KOPT-K1 (cell line): Measurements from ENCODE around the gene ACKR1.

Source experiments
- H3K27ac ChIP-seq: fragments of 200-600 bp; sonication (generic); 2 replicates; pipeline ENCODE4 v1.5.1; 2016; ENCODE audit warnings: antibody characterized with exemption, mild to moderate bottlenecking, low read depth, low read length; ENCODE audit not compliant: poor library complexity, severe bottlenecking
- H3K36me3 ChIP-seq: fragments of 200-600 bp; sonication (generic); 2 replicates; pipeline ENCODE4 v1.5.1; 2017; ENCODE audit warnings: antibody characterized with exemption, mild to moderate bottlenecking, low read length, moderate library complexity; ENCODE audit not compliant: insufficient read depth
- H3K9me3 ChIP-seq: fragments of 200-600 bp; sonication (generic); 2 replicates; pipeline ENCODE4 v1.5.1; 2017; ENCODE audit warnings: antibody characterized with exemption, low read length, mild to moderate bottlenecking; ENCODE audit not compliant: insufficient read depth, poor library complexity, severe bottlenecking

Gene ACKR1

GRCh38 chr1:159205225-159205624 is 550 bp downstream of the ACKR1 start:
- H3K9me3 ChIP-seq: no peaks in the 10 kb centered on the region
- H3K27ac ChIP-seq: no peak overlapping the region
- no peaks in the 10 kb centered on the region for H3K36me3 ChIP-seq

GRCh38 chr1:159206110-159206509 is 1.4 kb downstream of the ACKR1 start:
- Histone ChIP-seq H3K36me3 (no peaks in the 10 kb centered on the region), H3K27ac (no peak overlapping the region), H3K9me3 (no peaks in the 10 kb centered on the region)

GRCh38 chr1:159207080-159207479 is 2.4 kb downstream of the ACKR1 start:
- Histone ChIP-seq H3K27ac (no peak overlapping the region), H3K9me3 (no peaks in the 10 kb centered on the region), H3K36me3 (no peaks in the 10 kb centered on the region)

DNA sequence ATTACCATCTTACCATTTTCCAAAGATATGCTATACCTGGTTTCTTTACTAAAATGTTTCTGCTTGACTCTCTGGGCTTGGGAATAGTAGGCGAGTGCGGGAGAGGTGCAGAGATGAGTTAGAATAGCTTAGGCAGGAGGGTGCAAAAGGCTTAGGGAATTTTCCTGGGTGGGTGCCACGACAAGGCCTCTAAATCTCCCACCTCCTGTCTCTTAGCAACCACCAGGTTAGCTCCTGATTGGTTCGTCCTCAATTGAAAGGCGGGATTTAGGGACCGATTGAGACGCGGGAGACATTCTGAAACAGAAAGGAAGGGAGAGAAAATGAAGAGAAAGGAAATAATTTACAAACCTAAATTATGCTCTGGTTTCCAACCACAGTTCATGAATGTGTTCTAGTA is 3.1 kb downstream of the ACKR1 start:
- H3K27ac ChIP-seq: no peak overlapping the region
- no peaks in the 10 kb centered on the region for H3K9me3 ChIP-seq
- H3K36me3 ChIP-seq: no peaks in the 10 kb centered on the region

DNA sequence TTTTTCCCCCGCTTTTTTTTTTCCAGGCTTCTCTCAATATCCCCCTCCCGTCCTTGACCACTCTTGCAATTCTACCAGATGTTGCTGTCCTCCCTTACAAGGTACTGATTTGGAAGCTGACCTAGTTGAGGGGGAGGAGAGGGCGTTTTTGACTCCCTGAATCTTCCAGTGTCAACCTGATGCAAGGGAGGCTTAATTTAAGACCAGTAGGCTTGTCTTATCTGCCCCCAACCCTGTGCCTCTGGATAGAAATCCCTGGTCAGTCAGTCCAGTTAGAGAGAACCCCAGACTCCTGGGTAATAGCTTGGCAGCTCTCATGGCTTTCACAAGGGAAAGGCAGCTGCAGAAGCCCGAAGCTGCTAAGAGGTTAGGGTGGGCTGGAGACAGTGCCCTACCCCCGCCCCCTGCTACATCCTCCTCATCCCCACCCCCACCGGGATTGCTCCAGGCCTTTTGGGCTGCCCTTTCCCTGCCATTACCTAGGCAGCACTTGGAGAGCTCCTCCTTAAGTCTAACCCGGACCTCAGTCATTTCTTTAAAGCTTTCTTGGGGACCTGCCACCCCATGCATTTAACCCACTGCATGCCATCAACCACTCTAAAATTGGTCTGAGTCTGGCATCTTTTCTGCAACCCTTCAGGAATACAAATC is 3.6 kb downstream of the ACKR1 start:
- Histone ChIP-seq H3K9me3 (no peaks in the 10 kb centered on the region), H3K27ac (no peak overlapping the region), H3K36me3 (no peaks in the 10 kb centered on the region)

DNA sequence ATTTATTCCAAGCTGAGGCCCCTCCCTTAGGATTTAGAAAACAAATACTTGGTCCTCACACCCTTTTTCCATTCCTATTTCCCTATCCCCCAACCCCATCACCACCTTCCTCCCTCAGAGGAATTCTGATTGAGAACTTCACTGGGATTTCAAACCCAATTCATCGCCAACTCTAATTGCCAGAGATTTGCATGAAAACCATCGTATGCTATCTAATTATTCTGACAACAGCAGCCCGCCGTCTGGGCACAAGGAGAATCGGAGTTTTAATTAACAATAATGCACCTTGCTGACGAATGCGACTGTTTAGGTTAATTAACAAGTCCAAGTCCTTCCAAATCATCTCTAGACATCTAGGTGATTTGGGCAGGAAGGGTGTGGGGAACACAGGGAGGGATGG is 4.4 kb downstream of the ACKR1 start:
- Histone ChIP-seq H3K27ac (no peak overlapping the region), H3K9me3 (no peaks in the 10 kb centered on the region), H3K36me3 (no peaks in the 10 kb centered on the region)

DNA sequence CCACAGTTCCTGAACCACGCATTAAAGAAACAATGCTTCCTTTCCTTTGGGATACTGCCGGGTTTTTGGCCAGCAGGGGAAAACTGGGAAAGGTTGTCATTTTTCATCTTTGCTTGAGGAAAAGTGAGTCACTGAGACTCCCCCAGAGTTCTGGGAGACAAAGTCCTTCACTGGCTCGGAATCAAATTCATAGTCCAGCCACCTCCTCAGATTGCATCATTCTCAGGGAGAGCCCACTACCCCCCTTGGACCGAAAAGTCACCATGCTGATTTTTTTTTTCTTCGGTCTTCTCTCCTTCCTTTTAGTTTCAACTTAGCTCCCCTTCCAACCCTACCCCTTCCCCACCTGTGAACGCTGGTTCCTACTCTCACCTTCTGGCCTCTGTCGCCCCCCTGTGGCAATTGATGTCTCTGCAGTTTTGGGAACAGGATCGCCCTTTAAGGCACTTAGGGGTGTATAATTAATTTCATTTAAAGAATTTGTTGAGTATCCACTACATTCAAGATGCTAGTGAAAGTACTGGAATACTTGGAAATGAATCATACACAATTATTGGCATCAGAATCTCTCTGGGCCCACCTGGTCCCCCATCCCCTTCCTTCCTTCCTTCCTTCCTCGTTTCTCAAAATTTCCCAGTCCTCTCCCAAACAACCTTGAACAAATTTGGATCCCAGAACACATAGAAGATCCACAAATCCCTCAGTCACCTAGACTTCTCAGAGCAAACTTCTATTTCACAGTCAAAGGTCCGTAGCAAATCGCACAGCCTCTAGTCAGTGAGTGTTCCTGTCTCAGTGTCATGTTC is 6.9 kb downstream of the ACKR1 start:
- Histone ChIP-seq H3K27ac (no peak overlapping the region), H3K36me3 (no peaks in the 10 kb centered on the region), H3K9me3 (no peaks in the 10 kb centered on the region)

- H3K27ac ChIP-seq: no peak overlapping the region
- H3K36me3 ChIP-seq: no peaks in the 10 kb centered on the region
- no peaks in the 10 kb centered on the region for H3K9me3 ChIP-seq
Measured at GRCh38 chr1:159212596-159212995, 7.9 kb downstream of the ACKR1 start.

- no peaks in the 10 kb centered on the region for H3K36me3 ChIP-seq
- no peaks in the 10 kb centered on the region for H3K9me3 ChIP-seq
- no peak overlapping the region for H3K27ac ChIP-seq
Measured at GRCh38 chr1:159214149-159214760, 9.6 kb downstream of the ACKR1 start.

GRCh38 chr1:159218649-159219636 is 14.3 kb downstream of the ACKR1 start:
- Histone ChIP-seq H3K27ac (no peak overlapping the region), H3K36me3 (no peaks in the 10 kb centered on the region), H3K9me3 (no peaks in the 10 kb centered on the region)

GRCh38 chr1:159222075-159222865 is 17.6 kb downstream of the ACKR1 start:
- H3K36me3 ChIP-seq: no peaks in the 10 kb centered on the region

DNA sequence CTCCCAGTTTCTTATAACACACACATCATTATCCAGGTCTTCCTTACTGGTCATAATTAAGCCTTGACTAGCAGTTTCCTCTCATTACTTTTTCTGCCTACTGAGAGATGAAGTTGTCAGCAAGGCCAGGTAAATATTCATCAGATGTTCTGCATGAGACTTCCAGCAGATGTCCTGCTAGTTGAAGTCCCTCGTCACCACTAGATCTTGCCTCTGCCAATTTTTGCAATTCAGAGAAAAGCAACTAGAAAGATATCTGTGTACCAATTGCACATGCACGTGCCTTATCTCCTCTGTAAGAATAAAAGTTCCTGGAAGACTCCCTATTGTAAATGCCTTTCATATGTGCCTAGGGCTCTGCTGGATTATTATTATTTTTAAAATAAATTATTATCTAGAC is 18.3 kb downstream of the ACKR1 start:
- Histone ChIP-seq H3K9me3 (no peaks in the 10 kb centered on the region), H3K36me3 (no peaks in the 10 kb centered on the region), H3K27ac (no peak overlapping the region)

More at GRCh38 chr1:159222075-159222865, 17.6 kb downstream of the ACKR1 start:
- Histone ChIP-seq H3K27ac (no peak overlapping the region), H3K9me3 (no peaks in the 10 kb centered on the region)

DNA sequence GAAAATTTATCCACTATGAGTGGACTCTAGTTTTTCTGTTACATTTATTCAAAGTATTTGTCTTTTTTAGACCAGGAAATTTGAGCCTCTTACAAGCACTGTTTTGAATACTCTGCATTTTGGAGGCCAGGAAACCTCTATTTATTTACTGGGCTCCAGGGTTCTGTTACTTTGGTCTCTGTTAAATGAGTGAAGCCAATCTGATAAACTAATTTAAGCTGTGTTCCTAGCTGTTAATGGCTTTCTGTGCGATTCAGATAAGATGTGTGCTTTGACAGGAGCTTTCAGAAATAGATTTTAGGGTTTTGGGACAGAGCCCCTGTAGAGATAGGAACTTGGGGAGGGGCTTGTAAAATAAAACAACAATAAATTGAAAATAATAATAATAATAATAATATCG is 23.9 kb downstream of the ACKR1 start:
- Histone ChIP-seq H3K27ac (no peak overlapping the region), H3K9me3 (no peaks in the 10 kb centered on the region), H3K36me3 (no peaks in the 10 kb centered on the region)

DNA sequence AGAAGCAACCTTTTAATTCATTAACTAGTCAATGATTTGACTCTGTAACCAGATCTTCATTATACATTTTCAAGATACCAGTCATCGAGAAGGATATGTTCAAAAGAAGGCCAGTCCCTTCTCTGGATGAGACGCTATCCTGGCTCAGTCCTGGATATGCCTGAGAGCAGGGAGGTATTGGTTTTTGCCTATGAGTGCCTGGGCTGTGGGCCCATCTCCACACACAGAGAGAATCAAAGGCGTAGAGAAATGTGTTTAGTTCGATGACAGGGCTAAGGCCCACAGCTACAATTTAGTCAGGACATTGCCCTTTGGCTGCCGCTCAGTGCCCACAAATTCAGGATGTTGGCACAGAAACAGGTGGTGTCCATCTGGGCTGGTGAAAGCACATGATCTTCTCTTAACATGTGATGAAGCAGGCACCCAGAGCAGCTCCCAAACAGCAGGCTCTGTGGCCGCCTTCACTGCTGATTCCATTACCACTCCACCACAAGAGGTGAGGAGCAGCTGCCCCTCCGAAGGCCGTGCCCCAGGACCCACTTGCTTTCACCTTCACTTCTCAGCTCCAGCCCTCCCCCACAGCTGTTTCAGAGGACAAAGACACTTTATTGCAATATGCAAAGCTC is 24.7 kb downstream of the ACKR1 start:
- no peak overlapping the region for H3K27ac ChIP-seq
- no peaks in the 10 kb centered on the region for H3K36me3 ChIP-seq
- H3K9me3 ChIP-seq: no peaks in the 10 kb centered on the region
